Activated B cell treated with CpG ODN at 0.5 μM for 24 hours (primary cell): ENCODE results near the gene PRPF38B. TPM values are rescaled to one million over a fixed set of nuclear protein-coding genes. Genes with fewer than 3 reads are reported as not detected.
"Not testable (repeated sequence)": the region's sequence is repeated elsewhere in the genome, so short reads cannot be mapped to it uniquely, and the experiment has no call there.

Experiments
- ATAC-seq: fragments of 200-7000 bp; cut with Tn5 transposase; one replicate; pipeline ENCODE4 v1.10.0; 2021; ENCODE audit warnings: low read depth, mild to moderate bottlenecking, moderate library complexity
- CTCF ChIA-PET: fragments of 350-600 bp; sonication (Branson Sonifier 250); formaldehyde crosslinking; loops from one replicate; lab custom pipeline; 2021; ENCODE audit warnings: antibody characterized with exemption; lab: Charles Lee
- POLR2A ChIA-PET: fragments of 350-600 bp; sonication (Branson Sonifier 250); formaldehyde crosslinking; loops from one replicate; lab custom pipeline; 2021; ENCODE audit warnings: antibody characterized with exemption; lab: Charles Lee
- DNase-seq: peaks from one replicate; pipeline ENCODE4 v3.0.0; 2022
- H3K27ac Mint-ChIP-seq: one replicate; pipeline ENCODE4 v1.8.0; 2020; ENCODE audit warnings: mixed read lengths
- H3K27me3 Mint-ChIP-seq: one replicate; pipeline ENCODE4 v1.8.0; 2021; ENCODE audit warnings: mixed read lengths
- H3K36me3 Mint-ChIP-seq: one replicate; pipeline ENCODE4 v1.8.0; 2021; ENCODE audit warnings: low read depth, mixed read lengths
- H3K4me1 Mint-ChIP-seq: one replicate; pipeline ENCODE4 v1.8.0; 2021; ENCODE audit warnings: mixed read lengths
- H3K4me3 Mint-ChIP-seq: one replicate; pipeline ENCODE4 v1.8.0; 2020; ENCODE audit warnings: mild to moderate bottlenecking, mixed read lengths
- H3K9me3 Mint-ChIP-seq: one replicate; pipeline ENCODE4 v1.8.0; 2020; ENCODE audit warnings: mixed read lengths
- CTCF ChIP-seq: fragments of 200-600 bp; IDR thresholded peaks from one replicate; pipeline ENCODE4 v1.8.0; 2022; ENCODE audit warnings: antibody characterized with exemption, mild to moderate bottlenecking
- intact Hi-C: fragments of 100-400 bp; cut with micrococcal nuclease; formaldehyde crosslinking; loops from one replicate; pipeline ENCODE4 v1.15.1; 2024
- total RNA-seq: library from RNA; stranded (reverse); gene quantifications from 2 replicates; pipeline ENCODE4 v1.2.3, GENCODE V29; 2022

Gene PRPF38B
- total RNA-seq, 1 donor from 2014 or later = 88.1 TPM

- peak; percentile 43 for ATAC-seq
- Mint-ChIP-seq H3K27me3 (no peaks in the 10 kb centered on the region), H3K36me3 (peaks cover 53% of the 10 kb centered on the region), H3K4me1 (peaks cover 46% of the 10 kb centered on the region), H3K9me3 (no peaks in the 10 kb centered on the region), H3K4me3 (peak overlapping the region; percentile 99), H3K27ac (peak overlapping the region; percentile 98)
- DNase-seq = peak; percentile 27
- TF ChIP-seq CTCF = no peak
- intact Hi-C loops = loop anchor here (1.0 to 5.0 kb wide), 12 partner anchors 32 to 734 kb away; partner anchors contain the start of genes CLCC1, EEIG2, ELAPOR1 and HENMT1
- ChIA-PET CTCF (interaction anchor here (0.6 to 1.7 kb wide), 10 partner anchors 27 to 407 kb away, joined by 3 to 6 read pairs (median 4); partner anchors contain the start of gene HENMT1), POLR2A (interaction anchor here (0.6 to 2.7 kb wide), 36 partner anchors 9 to 1342 kb away, joined by 3 to 110 read pairs (median 5); partner anchors contain the start of genes ATXN7L2, CLCC1, EEIG2 and GPSM2)
Observed at GRCh38 chr1:108692724-108693655, 880 bp downstream of the PRPF38B start.

- ChIA-PET POLR2A (interaction anchor here (1.2 kb wide), 1 partner anchor 35 kb away, joined by 4 read pairs; the partner anchor contains the start of gene HENMT1), CTCF (no interaction called here)
- no peak overlapping the region for H3K4me3 Mint-ChIP-seq
- H3K9me3 Mint-ChIP-seq = no peaks in the 10 kb centered on the region
- peaks cover 78% of the 10 kb centered on the region for H3K36me3 Mint-ChIP-seq
- ATAC-seq = no peak
- no peak for TF ChIP-seq CTCF
- H3K27me3 Mint-ChIP-seq = no peaks in the 10 kb centered on the region
- H3K27ac Mint-ChIP-seq = peak overlapping the region; percentile 37
- intact Hi-C loops = no loop called here
- no peak for DNase-seq
- H3K4me1 Mint-ChIP-seq = peaks cover 55% of the 10 kb centered on the region
Observed at GRCh38 chr1:108695535-108695934, 3.4 kb downstream of the PRPF38B start.

GRCh38 chr1:108699375-108700332, 7.5 kb downstream of the PRPF38B start:
- Mint-ChIP-seq H3K27ac (no peak overlapping the region), H3K27me3 (no peaks in the 10 kb centered on the region), H3K4me1 (peaks cover 30% of the 10 kb centered on the region), H3K36me3 (peaks cover 66% of the 10 kb centered on the region), H3K4me3 (no peak overlapping the region), H3K9me3 (no peaks in the 10 kb centered on the region)
- no peak for ATAC-seq
- ChIA-PET POLR2A (no interaction called here), CTCF (no interaction called here)
- no peak for DNase-seq
- intact Hi-C loops = no loop called here
- TF ChIP-seq CTCF = no peak

GRCh38 chr1:108701176-108701849, 9.2 kb downstream of the PRPF38B start:
- Mint-ChIP-seq H3K36me3 (peaks cover 53% of the 10 kb centered on the region), H3K9me3 (no peaks in the 10 kb centered on the region), H3K27me3 (no peaks in the 10 kb centered on the region), H3K4me1 (peaks cover 20% of the 10 kb centered on the region), H3K27ac (no peak overlapping the region), H3K4me3 (no peak overlapping the region)
- ChIA-PET POLR2A (interaction anchor here (2.9 kb wide), 1 partner anchor 9 kb away, joined by 23 read pairs; the partner anchor contains the start of gene PRPF38B), CTCF (no interaction called here)
- intact Hi-C loops = no loop called here
- ATAC-seq = no peak
- no peak for TF ChIP-seq CTCF
- no peak for DNase-seq

GRCh38 chr1:108702109-108702508, 10.0 kb downstream of the PRPF38B start:
- H3K27me3 Mint-ChIP-seq, intact Hi-C loops, DNase-seq, CTCF ChIA-PET, H3K9me3 Mint-ChIP-seq, ATAC-seq, H3K27ac Mint-ChIP-seq, H3K4me3 Mint-ChIP-seq: not testable (repeated sequence)
- H3K36me3 Mint-ChIP-seq = peaks cover 46% of the 10 kb centered on the region
- POLR2A ChIA-PET = interaction anchor here (0.6 to 2.9 kb wide), 2 partner anchors 10 to 41 kb away, joined by 3 to 23 read pairs; partner anchors contain the start of genes HENMT1 and PRPF38B
- H3K4me1 Mint-ChIP-seq = peaks cover 20% of the 10 kb centered on the region
